Glutamatergic neuron (in vitro differentiated cells): ENCODE measurements around the gene NADSYN1. TPM values are rescaled to one million over a fixed set of nuclear protein-coding genes. Genes with fewer than 3 reads are reported as not detected.

ENCODE experiments used
- DNase-seq: peaks from one replicate; pipeline ENCODE4 v3.0.0; 2022
- H3K27ac Mint-ChIP-seq: one replicate; pipeline ENCODE4 v1.8.0; 2020; ENCODE audit warnings: mild to moderate bottlenecking, mixed read lengths, inconsistent platforms; ENCODE audit not compliant: unreplicated experiment
- H3K27me3 Mint-ChIP-seq: one replicate; pipeline ENCODE4 v1.8.0; 2020; ENCODE audit warnings: mild to moderate bottlenecking, moderate library complexity, mixed read lengths, inconsistent platforms; ENCODE audit not compliant: unreplicated experiment
- H3K36me3 Mint-ChIP-seq: one replicate; pipeline ENCODE4 v1.8.0; 2020; ENCODE audit warnings: mild to moderate bottlenecking, mixed read lengths, inconsistent platforms; ENCODE audit not compliant: unreplicated experiment
- H3K4me1 Mint-ChIP-seq: one replicate; pipeline ENCODE4 v1.8.0; 2020; ENCODE audit warnings: mild to moderate bottlenecking, low read depth, mixed read lengths, inconsistent platforms; ENCODE audit not compliant: unreplicated experiment
- H3K4me3 Mint-ChIP-seq: one replicate; pipeline ENCODE4 v1.8.0; 2020; ENCODE audit warnings: mild to moderate bottlenecking, mixed read lengths, inconsistent platforms; ENCODE audit not compliant: unreplicated experiment
- H3K9me3 Mint-ChIP-seq: one replicate; pipeline ENCODE4 v1.8.0; 2020; ENCODE audit warnings: mild to moderate bottlenecking, moderate library complexity, mixed read lengths, inconsistent platforms; ENCODE audit not compliant: unreplicated experiment
- total RNA-seq: library from RNA; stranded (reverse); fragmentation: NEBNext Ultra II Directional; extraction: Animal tissue kit (Norgen Biotek cat#: 25700); gene quantifications from one replicate; pipeline ENCODE4 v1.2.1, GENCODE V29; 2021; ENCODE audit not compliant: unreplicated experiment
- TF ChIP-seq, protein P1 (sequence below): fragments of 200-600 bp; sonication (generic); IDR thresholded peaks from one replicate; pipeline ENCODE4 v1.5.0; 2021; ENCODE audit not compliant: partially characterized antibody, unreplicated experiment

The NADSYN1 gene
- total RNA-seq, 1 donor from 2014 or later = 78.2 TPM

DNA sequence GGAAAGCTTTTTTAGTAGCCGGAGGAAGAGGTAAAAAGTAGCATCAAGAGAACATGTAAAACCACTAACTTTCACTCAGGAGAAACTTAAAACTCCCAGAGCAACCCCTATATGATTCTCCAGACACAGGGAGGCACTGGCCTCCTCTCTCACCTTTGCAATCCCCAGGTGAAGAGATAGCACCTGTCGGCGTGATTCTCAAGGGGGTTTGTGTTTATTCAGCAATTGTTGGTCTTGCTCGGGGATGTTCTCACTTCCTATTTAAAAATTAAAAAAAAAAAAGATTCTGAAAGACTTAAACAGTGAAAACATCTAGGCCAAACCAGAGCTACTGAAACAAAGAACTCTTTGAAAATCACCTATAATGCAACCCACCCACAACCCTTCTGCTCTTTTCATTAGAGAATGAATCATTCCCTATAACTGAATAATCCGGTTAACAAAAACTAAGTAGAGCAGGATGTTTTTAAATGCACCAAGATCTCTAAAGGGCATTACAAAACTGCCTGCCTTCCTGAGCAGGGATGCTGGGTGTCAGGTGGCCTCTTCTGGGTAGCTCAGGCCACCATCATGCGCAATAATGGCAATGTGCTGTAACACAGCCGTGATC lies 29.7 kb upstream of the NADSYN1 start:
- Mint-ChIP-seq H3K27me3 (peaks cover 3% of the 10 kb centered on the region), H3K36me3 (no peaks in the 10 kb centered on the region), H3K4me1 (no peaks in the 10 kb centered on the region), H3K4me3 (no peak overlapping the region), H3K27ac (no peak overlapping the region), H3K9me3 (peaks cover 4% of the 10 kb centered on the region)
- TF ChIP-seq, protein P1, sequence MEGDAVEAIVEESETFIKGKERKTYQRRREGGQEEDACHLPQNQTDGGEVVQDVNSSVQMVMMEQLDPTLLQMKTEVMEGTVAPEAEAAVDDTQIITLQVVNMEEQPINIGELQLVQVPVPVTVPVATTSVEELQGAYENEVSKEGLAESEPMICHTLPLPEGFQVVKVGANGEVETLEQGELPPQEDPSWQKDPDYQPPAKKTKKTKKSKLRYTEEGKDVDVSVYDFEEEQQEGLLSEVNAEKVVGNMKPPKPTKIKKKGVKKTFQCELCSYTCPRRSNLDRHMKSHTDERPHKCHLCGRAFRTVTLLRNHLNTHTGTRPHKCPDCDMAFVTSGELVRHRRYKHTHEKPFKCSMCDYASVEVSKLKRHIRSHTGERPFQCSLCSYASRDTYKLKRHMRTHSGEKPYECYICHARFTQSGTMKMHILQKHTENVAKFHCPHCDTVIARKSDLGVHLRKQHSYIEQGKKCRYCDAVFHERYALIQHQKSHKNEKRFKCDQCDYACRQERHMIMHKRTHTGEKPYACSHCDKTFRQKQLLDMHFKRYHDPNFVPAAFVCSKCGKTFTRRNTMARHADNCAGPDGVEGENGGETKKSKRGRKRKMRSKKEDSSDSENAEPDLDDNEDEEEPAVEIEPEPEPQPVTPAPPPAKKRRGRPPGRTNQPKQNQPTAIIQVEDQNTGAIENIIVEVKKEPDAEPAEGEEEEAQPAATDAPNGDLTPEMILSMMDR = no peak
- no peak for DNase-seq

DNA sequence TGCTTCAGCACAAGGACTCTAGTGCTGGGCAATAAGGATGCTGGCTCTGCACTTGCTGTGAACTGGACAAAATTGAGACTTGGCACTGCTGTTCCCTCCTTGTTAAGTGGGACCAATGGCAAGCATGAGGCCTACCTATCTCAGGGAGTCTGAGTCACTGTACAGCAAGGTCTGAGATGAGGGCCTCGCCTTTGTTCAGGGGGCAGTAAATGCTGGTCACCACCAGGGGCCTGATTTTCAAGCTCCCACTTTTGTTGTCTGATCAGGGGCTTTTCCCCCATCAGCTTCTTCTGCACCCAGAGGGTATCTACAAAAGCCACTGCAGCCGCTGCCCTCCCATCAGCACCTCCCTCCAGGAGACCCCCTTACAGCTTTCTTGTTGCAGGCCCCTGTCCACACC lies 27.6 kb upstream of the NADSYN1 start:
- H3K9me3 Mint-ChIP-seq = peaks cover 2% of the 10 kb centered on the region
- no peak overlapping the region for H3K4me3 Mint-ChIP-seq
- H3K4me1 Mint-ChIP-seq = no peaks in the 10 kb centered on the region

DNA sequence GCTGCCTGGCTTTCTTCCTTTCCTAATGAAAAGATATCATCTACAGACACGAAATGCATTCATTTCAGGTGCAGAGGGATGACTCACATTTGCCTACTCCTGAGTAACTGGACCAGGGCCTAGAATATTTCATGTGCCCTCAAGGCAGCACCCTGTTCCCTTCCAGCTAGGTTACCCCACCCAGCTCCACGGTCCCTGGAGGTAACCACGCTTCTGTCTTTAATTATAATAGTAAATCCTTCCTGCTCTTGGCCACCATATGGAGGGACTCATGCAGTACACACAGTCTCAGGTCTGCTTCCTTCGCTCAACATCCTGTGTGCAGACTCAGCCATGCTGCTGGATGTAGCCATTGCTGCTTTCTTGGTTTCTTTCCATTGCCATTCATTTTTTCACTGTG lies 27.1 kb upstream of the NADSYN1 start:
- H3K9me3 Mint-ChIP-seq = peaks cover 2% of the 10 kb centered on the region
- H3K4me1 Mint-ChIP-seq = no peaks in the 10 kb centered on the region
- H3K27ac Mint-ChIP-seq = no peak overlapping the region
- H3K27me3 Mint-ChIP-seq = peaks cover 6% of the 10 kb centered on the region
- no peaks in the 10 kb centered on the region for H3K36me3 Mint-ChIP-seq
- H3K4me3 Mint-ChIP-seq = no peak overlapping the region
- TF ChIP-seq, protein P1 = no peak
- DNase-seq = no peak

More for the DNA sequence above, 27.6 kb upstream of the NADSYN1 start:
- Mint-ChIP-seq H3K27ac (no peak overlapping the region), H3K27me3 (peaks cover 6% of the 10 kb centered on the region), H3K36me3 (no peaks in the 10 kb centered on the region)
- TF ChIP-seq, protein P1 = peak; percentile 21
- no peak for DNase-seq

- Mint-ChIP-seq H3K4me3 (no peak overlapping the region), H3K4me1 (no peaks in the 10 kb centered on the region), H3K36me3 (no peaks in the 10 kb centered on the region), H3K27me3 (peaks cover 6% of the 10 kb centered on the region), H3K27ac (no peak overlapping the region), H3K9me3 (peaks cover 2% of the 10 kb centered on the region)
- TF ChIP-seq, protein P1 = peak; percentile 9
- no peak for DNase-seq
Observed at GRCh38 chr11:71426413-71426812, 26.6 kb upstream of the NADSYN1 start.

DNA sequence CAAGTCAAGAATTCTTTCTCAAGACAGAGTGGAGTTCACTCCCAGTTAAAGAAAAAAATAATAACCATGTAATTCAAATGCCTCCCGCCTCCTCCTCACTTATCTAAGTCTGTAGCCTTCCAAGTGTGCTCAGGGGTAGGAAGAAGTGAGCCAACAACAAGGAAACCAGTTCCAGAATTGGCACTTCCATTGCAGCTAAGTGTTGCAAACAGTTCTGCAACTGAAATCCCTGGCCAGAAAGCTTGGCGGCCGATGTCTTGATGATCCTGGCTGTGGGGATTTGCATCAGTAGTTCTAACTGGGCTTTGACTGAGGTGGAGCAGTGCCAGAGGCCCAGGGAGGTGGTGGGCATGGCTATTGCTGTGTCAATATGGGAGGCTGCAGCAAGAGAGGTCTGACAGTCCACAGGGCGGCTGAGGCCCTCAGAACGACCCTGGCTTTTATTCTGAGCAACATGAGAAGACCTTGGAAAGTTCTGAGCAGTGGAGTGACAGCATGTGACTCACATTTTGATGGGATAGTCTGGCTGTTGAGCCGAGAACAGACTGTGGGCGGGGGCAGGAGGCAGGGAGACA lies 24.1 kb upstream of the NADSYN1 start:
- Mint-ChIP-seq H3K4me3 (no peak overlapping the region), H3K27me3 (peaks cover 4% of the 10 kb centered on the region), H3K36me3 (no peaks in the 10 kb centered on the region), H3K4me1 (no peaks in the 10 kb centered on the region), H3K27ac (no peak overlapping the region), H3K9me3 (no peaks in the 10 kb centered on the region)
- TF ChIP-seq, protein P1 = no peak
- no peak for DNase-seq
